Measurements from ENCODE around the gene SETDB2.

SETDB2 gene

GRCh38 chr13:49443704-49444523 is at the start of gene SETDB2, which contains the start of gene CAB39L:
TSS of gene SETDB2 (plus strand) at chr13:49444274. CDS start at chr13:49451894, 7,620 bp downstream.
TSS of gene CAB39L (minus strand) at chr13:49444064. CDS start at chr13:49382910, 61,154 bp downstream.
- DNase-seq: peak; percentile 100

- DNase-seq: no peak
Observed at GRCh38 chr13:49395451-49395865, 48.6 kb upstream of the SETDB2 start.

- no peak for DNase-seq
Observed at GRCh38 chr13:49395878-49396380, 48.1 kb upstream of the SETDB2 start.

GRCh38 chr13:49399801-49400472 is 44.1 kb upstream of the SETDB2 start:
- DNase-seq: no peak

- DNase-seq: no peak
Observed at GRCh38 chr13:49400755-49401659, 43.1 kb upstream of the SETDB2 start.

GRCh38 chr13:49403996-49404702 is 39.9 kb upstream of the SETDB2 start:
- DNase-seq: no peak

- no peak for DNase-seq
Observed at GRCh38 chr13:49404703-49405020, 39.4 kb upstream of the SETDB2 start.

- no peak for DNase-seq
Observed at GRCh38 chr13:49407068-49407467, 37.0 kb upstream of the SETDB2 start.

- DNase-seq: no peak
Observed at GRCh38 chr13:49407936-49408335, 36.1 kb upstream of the SETDB2 start.

GRCh38 chr13:49409008-49409407 is 35.1 kb upstream of the SETDB2 start:
- DNase-seq: no peak

- DNase-seq: no peak
Observed at GRCh38 chr13:49410006-49410405, 34.1 kb upstream of the SETDB2 start.

GRCh38 chr13:49410477-49410876 is 33.6 kb upstream of the SETDB2 start:
- no peak for DNase-seq

GRCh38 chr13:49411353-49411752 is 32.7 kb upstream of the SETDB2 start:
- no peak for DNase-seq

- DNase-seq: no peak
Observed at GRCh38 chr13:49412749-49413148, 31.3 kb upstream of the SETDB2 start.

- DNase-seq: no peak
Observed at GRCh38 chr13:49417161-49417560, 26.9 kb upstream of the SETDB2 start.

- no peak for DNase-seq
Observed at GRCh38 chr13:49418206-49418605, 25.9 kb upstream of the SETDB2 start.

GRCh38 chr13:49419276-49419675 is 24.8 kb upstream of the SETDB2 start:
- no peak for DNase-seq

GRCh38 chr13:49421391-49421790 is 22.7 kb upstream of the SETDB2 start:
- DNase-seq: peak; percentile 24 to 44

- DNase-seq: no peak
Observed at GRCh38 chr13:49424011-49424560, 20.0 kb upstream of the SETDB2 start.

GRCh38 chr13:49428041-49428763 is 15.9 kb upstream of the SETDB2 start:
- DNase-seq: no peak

GRCh38 chr13:49429121-49429520 is 15.0 kb upstream of the SETDB2 start:
- no peak for DNase-seq

Data from CD4-positive, alpha-beta T cell treated with Interleukin-4 for 1 hour (primary cell).